T47D (cell line): ENCODE measurements around the gene MYO10.
"Not testable (repeated sequence)": the region's sequence is repeated elsewhere in the genome, so short reads cannot be mapped to it uniquely, and the experiment has no call there.

Experiments used
- DNase-seq, 2 experiments: peaks; one replicate each; pipeline versions ENCODE4 v3.0.0 to v3.0.0-alpha.2; 2011 to 2012; ENCODE audit warnings: low read depth in 1 of 2, low spot score in 1 of 2
- JUND ChIP-seq: IDR thresholded peaks from 2 replicates; pipeline ENCODE4 v1.6.1; 2012; ENCODE audit warnings: low read depth
- in situ Hi-C: cut with HindIII; loops from 2 replicates; pipeline ENCODE4 v1.10.0; 2016; ENCODE audit warnings: low sequenced_read_pairs, low pct_unique_long_range_greater_than_20kb

The MYO10 gene

DNA sequence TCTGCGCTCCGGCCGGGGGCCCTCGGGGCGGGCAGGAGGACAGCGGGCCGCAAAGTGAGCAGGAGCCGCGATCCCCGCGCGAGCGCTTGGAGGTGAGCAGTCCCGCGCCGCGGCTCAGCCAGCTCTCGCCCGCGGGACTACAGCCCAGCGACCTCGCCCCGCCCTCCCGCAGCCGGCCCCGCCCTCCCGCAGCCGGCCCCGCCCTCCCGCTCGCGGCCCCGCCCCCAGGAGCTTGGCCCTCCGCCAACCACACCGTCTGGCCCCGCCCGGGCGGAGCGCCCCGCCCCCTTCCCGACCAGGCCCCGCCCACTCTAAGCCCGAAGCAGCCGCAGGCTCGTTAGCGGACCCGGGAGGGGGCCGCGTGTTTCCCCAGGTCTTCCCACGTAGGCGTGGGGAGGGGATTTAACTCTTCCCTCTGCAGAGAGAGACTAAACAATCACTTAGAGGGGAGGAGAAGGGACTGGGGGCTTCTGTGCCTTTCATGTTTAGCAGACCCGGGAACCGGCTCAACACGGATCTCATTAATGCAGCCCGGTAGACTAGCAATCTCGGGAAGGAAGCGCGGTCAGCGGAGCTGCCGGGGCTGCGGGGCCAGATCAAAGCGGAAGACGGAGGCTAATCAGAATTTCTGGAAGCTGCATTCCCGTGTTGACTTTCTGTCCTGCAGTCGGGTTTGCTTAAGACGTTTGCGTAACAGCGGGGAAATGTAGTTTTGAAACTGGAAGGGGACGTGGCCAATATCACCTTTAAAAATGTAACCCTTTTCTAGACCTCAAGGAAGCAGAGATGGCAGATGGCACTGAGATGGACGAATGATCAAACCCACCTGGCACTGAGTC, at the start of gene MYO10:
MYO10 (minus strand) TSS at position 139 of the 839 bp plus-strand sequence. CDS start 480 bp downstream, outside the sequence.
- in situ Hi-C loops: no loop called here
- no peak for TF ChIP-seq JUND
- DNase-seq: peak; percentile 86 to 88

- in situ Hi-C loops, DNase-seq: not testable (repeated sequence)
Observed at GRCh38 chr5:16985304-16985703, 49.2 kb upstream of the MYO10 start.

DNA sequence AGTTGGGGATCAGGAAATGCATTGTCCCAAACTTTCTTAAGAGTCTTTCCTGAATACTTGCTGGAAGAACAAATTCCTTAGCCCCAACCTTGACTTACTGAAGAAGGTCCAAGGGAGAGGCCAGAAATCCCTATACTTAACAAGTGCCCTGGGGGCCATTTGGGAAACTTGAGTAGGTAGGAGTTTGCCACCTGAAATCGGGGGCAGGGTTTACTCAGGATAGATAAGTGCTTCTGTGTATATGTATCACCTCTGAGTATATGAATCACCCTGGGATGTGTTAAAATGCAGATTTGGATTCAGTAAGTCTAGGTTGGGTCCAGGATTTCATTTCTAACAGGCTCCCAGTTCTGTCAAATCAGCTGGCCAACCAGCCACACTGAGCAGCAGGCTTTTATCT, 47.9 kb upstream of the MYO10 start:
- in situ Hi-C loops: no loop called here
- DNase-seq: no peak
- TF ChIP-seq JUND: no peak

DNA sequence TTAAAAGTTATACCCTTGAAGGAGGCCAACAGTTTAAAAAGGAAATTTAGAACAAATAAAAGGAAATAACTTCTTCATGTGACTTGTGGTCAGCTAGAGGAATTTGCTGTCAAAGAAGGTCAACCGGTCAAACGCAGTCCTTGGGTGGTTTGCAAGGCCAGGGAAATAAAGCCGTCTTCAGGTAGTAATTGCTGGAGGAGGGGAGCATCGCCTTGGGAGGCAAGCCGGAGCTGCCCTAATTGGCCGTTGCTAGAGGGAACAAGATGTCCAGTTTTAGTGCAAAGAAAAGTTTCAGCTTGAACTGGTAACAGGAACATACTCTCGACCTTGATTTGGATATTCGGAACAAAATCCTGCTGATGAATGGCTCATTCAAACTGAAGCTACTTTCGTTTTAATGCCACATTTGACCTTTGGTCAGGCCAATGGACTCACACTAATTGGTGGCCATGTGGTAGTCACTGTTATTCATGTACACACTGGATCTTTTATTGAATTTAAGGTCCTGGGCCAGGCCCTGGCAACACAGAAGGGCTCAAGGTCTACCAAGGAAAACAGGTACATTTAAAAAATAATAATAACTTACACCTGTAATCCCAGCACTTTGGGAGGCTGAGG, 47.0 kb upstream of the MYO10 start:
- no peak for TF ChIP-seq JUND
- DNase-seq: peak in 1 of 2 experiments; percentile 67
- in situ Hi-C loops: no loop called here

- in situ Hi-C loops: no loop called here
- no peak for TF ChIP-seq JUND
- no peak for DNase-seq
Observed at GRCh38 chr5:16981700-16982099, 45.6 kb upstream of the MYO10 start.

GRCh38 chr5:16980983-16981382, 44.9 kb upstream of the MYO10 start:
- no peak for TF ChIP-seq JUND
- DNase-seq: no peak
- in situ Hi-C loops: no loop called here

- TF ChIP-seq JUND: no peak
- in situ Hi-C loops: no loop called here
- DNase-seq: no peak
Observed at GRCh38 chr5:16978296-16978695, 42.2 kb upstream of the MYO10 start.

DNA sequence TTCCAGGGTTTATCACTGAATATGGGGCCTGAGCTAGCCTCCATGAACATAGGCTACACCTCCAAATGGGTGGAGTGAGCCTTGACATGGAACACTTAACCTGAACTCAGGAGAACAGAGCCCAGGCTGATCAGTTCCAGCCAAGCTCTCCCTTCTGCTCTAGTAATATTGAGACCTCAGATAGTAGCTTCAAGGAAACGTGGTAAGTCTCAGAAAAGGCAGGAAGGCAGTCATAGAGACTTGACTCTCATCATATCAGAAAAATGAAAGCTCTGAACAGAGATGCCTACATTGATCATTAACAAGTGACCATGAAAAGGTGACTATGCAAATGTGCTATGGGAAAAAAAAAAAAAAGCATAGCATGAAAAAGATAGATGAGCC, 40.5 kb upstream of the MYO10 start:
- in situ Hi-C loops: no loop called here
- no peak for TF ChIP-seq JUND
- DNase-seq: no peak

DNA sequence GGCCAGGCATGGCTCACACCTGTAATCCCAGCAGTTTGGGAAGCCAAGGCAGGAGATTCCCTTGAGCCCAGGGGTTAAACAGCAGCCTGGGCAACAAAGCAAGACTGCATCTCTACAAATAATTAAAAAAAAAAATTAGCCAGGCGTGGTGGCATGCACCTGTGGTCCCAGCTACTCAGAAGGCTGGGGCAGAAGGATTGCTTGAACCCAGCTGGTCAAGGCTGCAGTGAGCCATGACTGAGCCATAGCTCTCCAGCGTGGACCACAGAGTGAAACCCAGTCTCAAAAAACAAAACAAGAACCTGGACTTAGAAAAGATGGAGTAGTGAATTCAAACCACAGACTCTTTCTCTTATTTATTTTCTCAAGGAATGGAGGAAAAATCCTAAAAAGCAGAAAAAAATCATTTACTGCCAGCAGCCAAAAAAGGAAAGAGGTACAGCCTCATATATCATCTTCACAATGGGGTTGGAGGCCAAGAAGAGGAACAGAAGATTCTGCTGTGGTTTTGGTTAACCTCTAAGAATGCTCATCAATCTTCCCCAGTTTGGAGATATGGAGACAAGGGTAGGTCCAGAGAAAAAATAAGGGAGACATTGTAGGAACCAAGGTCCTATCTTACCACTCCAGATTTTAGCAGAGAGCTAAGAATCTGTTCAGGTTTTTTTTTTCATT, 40.0 kb upstream of the MYO10 start:
- in situ Hi-C loops: no loop called here
- no peak for DNase-seq
- no peak for TF ChIP-seq JUND

DNA sequence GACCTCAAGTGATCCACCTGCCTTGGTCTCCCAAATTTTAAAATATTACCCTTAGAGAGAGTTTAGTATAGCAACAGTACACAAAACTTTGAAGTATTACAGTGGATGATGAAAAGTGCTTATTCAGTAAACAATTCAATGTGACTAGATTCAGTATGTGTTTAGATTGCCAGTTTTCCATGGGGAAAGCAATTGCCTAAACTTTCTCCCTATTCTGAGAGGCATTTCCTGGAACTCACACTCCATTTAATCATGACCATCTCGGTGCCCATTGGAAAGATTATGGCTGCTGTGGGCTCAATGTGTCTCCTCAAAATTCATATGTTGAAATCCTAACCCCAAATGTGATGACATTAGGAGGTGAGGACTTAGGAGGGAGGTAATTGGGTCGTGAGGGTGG, 38.9 kb upstream of the MYO10 start:
- DNase-seq: no peak
- in situ Hi-C loops: no loop called here
- no peak for TF ChIP-seq JUND

GRCh38 chr5:16970826-16971225, 34.7 kb upstream of the MYO10 start:
- DNase-seq: no peak
- in situ Hi-C loops: no loop called here
- TF ChIP-seq JUND: no peak

DNA sequence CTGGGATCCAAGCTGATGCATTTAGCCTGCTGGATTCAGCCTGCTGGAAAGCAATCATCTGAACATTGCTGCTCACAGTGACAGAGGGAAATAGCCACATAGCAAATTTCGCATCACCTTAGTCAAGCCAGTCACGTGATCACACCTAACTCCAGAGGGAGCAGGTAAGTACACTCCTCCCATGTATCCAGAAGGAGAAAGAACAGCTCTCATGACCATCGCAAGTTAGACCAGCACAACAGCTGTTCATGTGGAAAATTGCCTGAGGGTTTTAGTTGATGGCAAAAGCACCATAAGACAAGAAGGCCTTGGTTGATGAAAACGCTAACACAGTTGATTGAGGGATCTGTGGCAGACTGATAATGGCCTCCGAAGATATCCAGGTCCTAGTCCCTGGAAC, 34.2 kb upstream of the MYO10 start:
- no peak for TF ChIP-seq JUND
- in situ Hi-C loops: no loop called here
- peak in 1 of 2 experiments; percentile 3 for DNase-seq

GRCh38 chr5:16965581-16965980, 29.5 kb upstream of the MYO10 start:
- no peak for TF ChIP-seq JUND

More at GRCh38 chr5:16965581-16965980, 29.5 kb upstream of the MYO10 start:
- DNase-seq: no peak
- in situ Hi-C loops: no loop called here
